SKM-1 (cell line): ENCODE measurements around the gene POLD1.

Source experiments
- DNase-seq: peaks from one replicate; lab custom pipeline; 2025; ENCODE audit not compliant: unreplicated experiment; lab: John Stamatoyannopoulos, UW

POLD1 gene

DNA sequence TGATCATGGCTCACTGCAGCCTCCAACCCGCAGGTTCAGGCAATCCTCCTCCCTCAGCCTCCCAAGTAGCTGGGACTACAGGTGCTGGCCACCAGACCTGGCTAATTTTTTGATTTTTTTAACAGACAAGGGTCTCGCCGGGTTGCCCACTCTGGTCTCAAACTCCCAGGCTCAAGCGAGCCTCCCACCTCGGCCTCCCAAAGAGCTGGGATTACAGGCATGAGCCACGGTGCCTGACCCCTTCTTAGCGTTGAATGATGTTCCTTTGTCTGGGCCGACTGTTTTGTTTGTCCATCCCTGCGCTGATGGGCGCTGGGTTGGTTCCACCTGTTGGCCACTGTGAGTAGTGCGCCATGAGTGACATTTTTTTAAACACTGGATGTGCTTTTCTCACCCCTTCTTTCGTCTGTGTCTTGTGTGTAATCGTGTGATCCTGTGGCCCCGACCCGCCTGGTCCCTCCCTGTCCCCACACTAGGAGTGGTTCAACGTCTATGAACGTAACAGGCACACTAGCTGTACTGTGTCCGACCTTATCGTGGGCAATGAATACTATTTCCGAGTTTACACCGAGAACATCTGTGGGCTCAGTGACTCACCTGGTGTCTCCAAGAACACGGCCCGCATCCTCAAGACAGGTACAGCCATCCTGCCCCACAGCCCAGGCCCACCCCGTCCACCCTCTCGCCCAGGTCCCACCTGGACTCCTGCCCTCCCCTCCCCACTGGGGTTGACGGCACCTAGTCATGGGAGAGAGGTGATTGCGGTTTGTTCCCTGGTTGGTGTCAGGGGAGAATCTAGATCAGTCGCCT, 77.1 kb downstream of the POLD1 start:
- DNase-seq = peak; percentile 11

DNA sequence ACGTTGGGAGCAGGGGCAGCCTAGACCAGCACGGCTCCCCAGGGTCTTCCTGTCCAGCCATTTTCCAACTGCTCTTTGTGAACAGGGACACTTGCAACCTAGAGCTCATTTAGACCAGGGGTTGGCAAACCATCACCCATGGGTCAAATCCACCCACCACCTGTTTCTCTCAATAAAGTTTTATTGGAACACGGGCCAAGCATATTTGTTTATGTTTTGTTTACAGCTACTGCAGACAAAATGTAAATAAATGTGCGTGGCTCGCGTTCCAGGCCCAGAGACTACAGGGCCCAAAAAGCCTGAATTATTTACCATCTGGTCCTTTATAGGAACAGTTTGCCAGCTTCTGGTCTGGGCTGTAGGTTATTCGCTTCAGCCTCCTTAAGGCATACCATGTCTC, 78.8 kb downstream of the POLD1 start:
- DNase-seq = no peak

DNA sequence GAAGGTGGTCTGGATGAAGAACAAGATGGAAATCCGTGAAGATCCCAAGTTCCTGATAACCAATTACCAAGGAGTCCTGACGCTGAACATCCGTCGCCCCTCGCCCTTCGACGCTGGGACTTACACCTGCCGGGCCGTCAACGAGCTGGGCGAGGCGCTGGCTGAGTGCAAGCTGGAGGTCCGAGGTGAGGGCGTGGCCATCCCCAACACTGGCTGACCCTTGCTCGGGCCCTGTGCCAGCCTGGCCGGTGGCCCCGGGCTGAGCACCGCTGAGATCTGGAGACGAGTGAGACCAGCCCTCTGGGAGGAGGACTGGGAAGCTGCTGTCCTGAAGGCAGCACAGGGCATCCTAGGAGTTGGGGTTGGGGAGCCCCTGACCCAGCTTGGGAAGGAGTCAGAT, 80.2 kb downstream of the POLD1 start:
- no peak for DNase-seq

DNA sequence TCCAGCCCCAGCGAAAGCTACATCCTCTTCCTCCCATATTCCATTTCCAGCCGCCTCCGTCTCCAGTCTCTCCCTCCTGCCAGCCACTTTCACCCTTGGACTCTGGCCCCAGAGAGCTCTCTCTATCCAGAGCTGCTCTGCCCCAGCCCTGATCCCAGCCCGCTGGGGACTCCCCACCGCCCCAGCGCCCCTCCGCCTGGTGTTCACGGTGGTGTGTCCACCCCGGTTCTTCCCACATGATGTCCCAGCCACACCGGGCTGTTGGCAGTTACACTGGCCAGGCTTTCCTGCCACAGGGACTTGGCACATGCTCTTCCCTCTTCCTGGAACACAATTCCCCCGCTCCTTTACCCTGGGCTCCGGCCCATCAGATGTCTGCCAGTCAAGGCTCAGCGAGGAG, 80.9 kb downstream of the POLD1 start:
- DNase-seq = no peak

DNA sequence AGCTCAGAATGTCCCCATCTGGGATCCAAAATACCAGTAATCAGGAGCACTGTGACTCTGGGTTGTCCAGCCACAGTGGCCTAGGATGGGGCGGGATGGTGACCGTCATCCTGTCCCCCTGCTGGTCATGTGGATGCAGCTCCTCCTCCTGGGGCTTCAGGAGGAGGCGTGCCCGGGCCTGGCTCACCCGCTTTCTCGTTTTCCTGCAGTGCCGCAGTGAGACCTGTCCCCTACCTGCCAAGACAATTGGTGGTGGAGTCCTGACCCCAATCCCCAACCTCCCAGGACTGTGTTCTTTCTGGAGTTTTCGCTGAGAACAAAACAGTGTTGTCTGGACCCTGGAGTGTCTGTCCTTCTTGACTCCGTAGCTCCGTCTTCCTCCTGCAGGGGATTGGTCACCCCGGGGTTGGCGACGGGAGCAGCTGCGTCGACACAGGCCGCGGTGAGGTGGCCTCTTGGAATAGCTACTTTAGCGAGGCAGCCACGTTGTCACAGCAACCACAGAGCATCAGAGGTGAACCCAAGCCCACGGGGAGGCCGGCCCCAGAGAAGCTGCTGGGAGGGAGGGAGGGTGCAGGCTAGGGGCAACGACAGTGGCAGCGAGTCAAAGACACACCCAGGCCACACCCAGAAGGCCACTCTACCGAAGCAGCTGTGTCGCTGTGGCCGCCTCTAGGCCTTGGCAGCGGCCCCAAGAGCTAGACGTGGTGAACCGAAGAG, 82.0 kb downstream of the POLD1 start:
- DNase-seq = no peak

DNA sequence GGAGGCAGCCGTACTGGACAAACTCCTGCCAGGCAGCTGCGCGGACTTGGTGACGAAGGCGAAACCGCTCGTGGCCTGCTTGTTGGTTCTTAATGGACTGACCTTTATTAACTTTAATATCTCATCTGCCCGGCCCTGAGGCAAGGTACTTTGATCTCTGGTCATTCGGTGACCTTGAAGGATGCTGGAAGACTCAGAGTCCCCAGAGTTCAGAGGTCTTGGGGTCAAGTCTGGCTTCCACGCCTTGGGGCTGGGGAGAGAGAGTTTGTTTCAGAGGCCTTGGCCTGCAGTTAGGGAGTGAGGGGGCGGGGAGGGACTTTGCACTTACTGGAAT, 82.5 kb downstream of the POLD1 start:
- DNase-seq = no peak

DNA sequence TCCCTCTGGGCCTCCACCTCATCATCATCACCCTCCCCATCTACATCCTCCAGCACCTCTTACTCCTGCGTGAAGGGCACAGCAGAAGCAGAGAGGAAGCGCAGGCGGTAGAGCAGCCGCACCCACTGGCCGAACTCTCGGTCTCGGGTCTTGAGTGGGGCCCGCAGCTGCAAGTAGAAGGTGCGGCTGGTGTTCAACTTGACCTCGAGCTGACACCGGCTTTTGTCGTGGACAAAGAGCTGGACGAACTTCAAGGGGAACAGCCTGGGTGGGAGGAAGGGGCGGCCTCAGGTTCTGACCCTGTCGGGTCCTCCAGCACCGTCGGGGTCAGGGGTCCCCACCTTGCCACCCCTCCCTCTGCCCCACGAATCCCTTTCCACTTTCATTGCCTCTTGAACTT, 83.4 kb downstream of the POLD1 start:
- no peak for DNase-seq
